ENCODE results near the gene LATS2.

DNA sequence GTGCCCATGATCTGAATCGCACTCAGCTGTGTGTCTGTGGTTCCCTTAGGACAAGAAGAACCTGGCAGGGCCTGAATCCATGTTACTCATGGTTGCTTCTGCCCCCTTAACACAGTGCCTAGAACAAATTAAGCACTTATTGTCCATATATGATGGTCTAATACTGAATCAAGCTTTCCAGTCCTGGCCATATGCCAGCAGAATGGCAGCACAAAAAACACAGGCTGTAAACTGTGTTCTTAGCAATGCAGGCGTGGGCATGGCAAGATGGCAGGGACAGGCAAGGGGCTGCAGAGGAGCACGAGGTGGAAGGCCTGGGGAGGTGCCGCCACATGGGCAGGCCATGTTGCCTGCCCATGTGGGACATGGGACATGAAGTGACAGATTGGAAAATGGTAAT, 68.2 kb downstream of the LATS2 start:
- TF ChIP-seq SUZ12 (IDR thresholded peaks at IDR 0.05; ENCODE audit: extremely low read depth, insufficient read depth, insufficient read length) (no peak), YY1 (IDR thresholded peaks at IDR 0.05; ENCODE audit: insufficient read depth, insufficient read length) (no peak), ZNF274 (IDR thresholded peaks at IDR 0.05; ENCODE audit: low read depth, low read length) (no peak)
